B cell (primary cell): ENCODE data around the gene SERBP1. TPM values are rescaled to one million over a fixed set of nuclear protein-coding genes. Genes with fewer than 3 reads are reported as not detected.

Experiments used
- ATAC-seq: fragments of 200-7000 bp; cut with Tn5 transposase; one replicate; pipeline ENCODE4 v1.10.0; 2021; ENCODE audit warnings: low read depth, mild to moderate bottlenecking, moderate number of reproducible peaks, moderate library complexity
- CTCF ChIA-PET: fragments of 350-600 bp; sonication (Branson Sonifier 250); formaldehyde crosslinking; loops from one replicate; lab custom pipeline; 2021; ENCODE audit warnings: antibody characterized with exemption, inconsistent platforms; lab: Charles Lee
- POLR2A ChIA-PET: fragments of 350-600 bp; sonication (Branson Sonifier 250); formaldehyde crosslinking; loops from one replicate; lab custom pipeline; 2021; ENCODE audit warnings: antibody characterized with exemption; lab: Charles Lee
- DNase-seq: peaks from one replicate; pipeline ENCODE4 v3.0.0; 2013
- H2AFZ ChIP-seq: 2 replicates; pipeline ENCODE4 v1.6.1; 2012; ENCODE audit warnings: mild to moderate bottlenecking, low read depth, low read length; ENCODE audit not compliant: insufficient read depth, poor library complexity, severe bottlenecking
- H3K27ac ChIP-seq, 2 donors: 1 replicate in 1 of 2; 2 replicates in 1 of 2; pipeline ENCODE4 v1.5.1; 2012 to 2013; ENCODE audit warnings: low read length in 2 of 2, mild to moderate bottlenecking in 2 of 2, moderate library complexity in 1 of 2
- H3K27me3 ChIP-seq, 4 experiments: fragments of 200-600 bp in 1 of 4; sonication (generic) in 1 of 4; replicated peaks in 1 of 4; 1 replicate in 2 of 4; 2 replicates in 2 of 4; pipeline versions ENCODE4 v1.6.1 to v1.7.0; 2013 to 2016; ENCODE audit warnings: low read length in 3 of 4, mild to moderate bottlenecking in 2 of 4, mixed read lengths in 1 of 4, moderate library complexity in 1 of 4; ENCODE audit not compliant: insufficient read depth in 4 of 4, control insufficient read depth in 3 of 4; ENCODE audit errors: control extremely low read depth in 1 of 4
- H3K36me3 ChIP-seq, 2 experiments: replicated peaks in 1 of 2; 1 replicate in 1 of 2; 2 replicates in 1 of 2; pipeline versions ENCODE4 v1.6.1 to v1.7.1; 2013; ENCODE audit warnings: low read length in 1 of 2; ENCODE audit not compliant: insufficient read depth in 2 of 2, control insufficient read depth in 1 of 2; ENCODE audit errors: control extremely low read depth in 1 of 2, extremely low read depth in 1 of 2
- H3K4me1 ChIP-seq, 2 donors: fragments of 200-600 bp in 1 of 2; sonication (generic) in 1 of 2; 1 replicate in 1 of 2; 2 replicates in 1 of 2; pipeline versions ENCODE4 v1.5.1 to v1.6.1; 2013 to 2017; ENCODE audit warnings: low read length in 2 of 2; ENCODE audit not compliant: control insufficient read depth in 2 of 2, insufficient read depth in 2 of 2
- H3K4me2 ChIP-seq: replicated peaks from 2 replicates; pipeline ENCODE3; 2012; ENCODE audit warnings: mild to moderate bottlenecking, low read depth, low read length; ENCODE audit not compliant: poor library complexity, severe bottlenecking
- H3K4me3 ChIP-seq, 5 experiments: fragments of 200-600 bp in 1 of 5; sonication (generic) in 1 of 5; 1 replicate in 3 of 5; 2 replicates in 2 of 5; pipeline versions ENCODE4 v1.5.1 to v1.7.0; 2011 to 2016; ENCODE audit warnings: low read length in 4 of 5, mild to moderate bottlenecking in 4 of 5, low read depth in 2 of 5, control low read depth in 1 of 5, moderate library complexity in 1 of 5; ENCODE audit not compliant: insufficient read depth in 1 of 5; ENCODE audit errors: control extremely low read depth in 1 of 5, extremely low read depth in 1 of 5
- H3K79me2 ChIP-seq: fragments of 200-600 bp; sonication (generic); one replicate; pipeline ENCODE4 v1.6.0; 2016; ENCODE audit warnings: low read length; ENCODE audit not compliant: control insufficient read depth, insufficient read depth
- H3K9ac ChIP-seq: fragments of 200-600 bp; sonication (generic); 2 replicates; pipeline ENCODE4 v1.6.1; 2017; ENCODE audit warnings: mild to moderate bottlenecking, low read length, moderate library complexity
- H3K9me3 ChIP-seq, 3 donors: one replicate each; pipeline versions ENCODE4 v1.6.1 to v1.7.1; 2013; ENCODE audit warnings: low read length in 2 of 3; ENCODE audit not compliant: control insufficient read depth in 2 of 3, insufficient read depth in 1 of 3; ENCODE audit errors: control extremely low read depth in 1 of 3
- H4K20me1 ChIP-seq: 2 replicates; pipeline ENCODE4 v1.6.0; 2012; ENCODE audit warnings: mild to moderate bottlenecking, low read length; ENCODE audit not compliant: insufficient read depth, control insufficient read depth, poor library complexity, severe bottlenecking
- H3K27ac Mint-ChIP-seq: one replicate; pipeline ENCODE4 v1.8.0; 2021; ENCODE audit warnings: mixed read lengths
- H3K27me3 Mint-ChIP-seq: one replicate; pipeline ENCODE4 v1.8.0; 2021; ENCODE audit warnings: mixed read lengths
- H3K4me1 Mint-ChIP-seq: one replicate; pipeline ENCODE4 v1.8.0; 2021; ENCODE audit warnings: mixed read lengths
- H3K4me3 Mint-ChIP-seq: one replicate; pipeline ENCODE4 v1.8.0; 2021; ENCODE audit warnings: mixed read lengths
- H3K9me3 Mint-ChIP-seq: one replicate; pipeline ENCODE4 v1.8.0; 2022; ENCODE audit warnings: mixed read lengths; ENCODE audit not compliant: insufficient read depth
- CTCF ChIP-seq: fragments of 200-600 bp; IDR thresholded peaks from one replicate; pipeline ENCODE4 v1.8.0; 2022; ENCODE audit warnings: antibody characterized with exemption, mild to moderate bottlenecking
- EZH2 ChIP-seq: IDR thresholded peaks from 2 replicates; pipeline ENCODE4 v1.6.1; 2012; ENCODE audit warnings: borderline replicate concordance, low read depth, mild to moderate bottlenecking, moderate library complexity, low read length; ENCODE audit not compliant: insufficient read depth, poor library complexity, severe bottlenecking
- WGBS: methylation state at CpG from one replicate; pipeline ENCODE4 v1.1.5; 2013; ENCODE audit warnings: missing lambda C conversion rate; ENCODE audit not compliant: insufficient coverage; 5-methylcytosine and 5-hydroxymethylcytosine counted together
- intact Hi-C: fragments of 100-400 bp; cut with micrococcal nuclease; formaldehyde crosslinking; loops from one replicate; pipeline ENCODE4 v1.10.0; 2022
- polyA plus RNA-seq: library from polyadenylated mRNA; depleted of rRNA; stranded (reverse); fragments of >200 nt; gene quantifications from 2 replicates; pipeline ENCODE4 v1.2.3, GENCODE V29; 2012
- total RNA-seq, 2 donors: library from RNA; stranded (reverse); fragments of 120-200 nt in 1 of 2; gene quantifications; 1 replicate in 1 of 2; 2 replicates in 1 of 2; pipeline versions ENCODE4 v1.2.3 to v1.2.4, GENCODE V29; 2013 to 2022

The SERBP1 gene
- total and polyA plus RNA-seq, 2 donors (not counting 1 experiment from before 2014, with no cell fraction given): 21.0 to 142 TPM

- ChIA-PET POLR2A (no interaction called here), CTCF (no interaction called here)
- no peak for DNase-seq
- Mint-ChIP-seq H3K27ac (no peak overlapping the region), H3K4me1 (no peaks in the 10 kb centered on the region), H3K9me3 (no peaks in the 10 kb centered on the region), H3K4me3 (no peak overlapping the region), H3K27me3 (no peaks in the 10 kb centered on the region)
- no peak overlapping the region for H3K4me2 ChIP-seq
- no peak overlapping the region for H3K9ac ChIP-seq
- no peak overlapping the region for H2AFZ ChIP-seq
- ATAC-seq: no peak
- intact Hi-C loops: no loop called here
- H3K27me3 ChIP-seq: no peaks in the 10 kb centered on the region
- H3K36me3 ChIP-seq: no peaks in the 10 kb centered on the region
- TF ChIP-seq EZH2 (no peak), CTCF (no peak)
- H3K4me3 ChIP-seq: no peak overlapping the region
- H3K27ac ChIP-seq: no peak overlapping the region
- no peaks in the 10 kb centered on the region for H3K9me3 ChIP-seq
- no peaks in the 10 kb centered on the region for H4K20me1 ChIP-seq
- H3K79me2 ChIP-seq: no peaks in the 10 kb centered on the region
- no peaks in the 10 kb centered on the region for H3K4me1 ChIP-seq
- 64% methylated on average over 1 of the region's 5 CpGs for WGBS
Measured at GRCh38 chr1:67371681-67372080, 58.5 kb downstream of the SERBP1 start.

GRCh38 chr1:67371043-67371442, 59.2 kb downstream of the SERBP1 start:
- no peak overlapping the region for H3K4me2 ChIP-seq
- no peak for ATAC-seq
- no peaks in the 10 kb centered on the region for H4K20me1 ChIP-seq
- H3K36me3 ChIP-seq: no peaks in the 10 kb centered on the region
- no peak overlapping the region for H3K4me3 ChIP-seq
- no peaks in the 10 kb centered on the region for H3K4me1 ChIP-seq
- H3K27ac ChIP-seq: no peak overlapping the region
- H3K27me3 ChIP-seq: no peaks in the 10 kb centered on the region
- intact Hi-C loops: no loop called here
- Mint-ChIP-seq H3K4me3 (no peak overlapping the region), H3K4me1 (no peaks in the 10 kb centered on the region), H3K27me3 (no peaks in the 10 kb centered on the region), H3K27ac (no peak overlapping the region), H3K9me3 (no peaks in the 10 kb centered on the region)
- 100% methylated on average over 2 of the region's 2 CpGs for WGBS
- POLR2A ChIA-PET: no interaction called here
- no peak overlapping the region for H3K9ac ChIP-seq
- CTCF ChIA-PET: no interaction called here
- no peak overlapping the region for H2AFZ ChIP-seq
- no peaks in the 10 kb centered on the region for H3K79me2 ChIP-seq
- H3K9me3 ChIP-seq: no peaks in the 10 kb centered on the region
- no peak for TF ChIP-seq EZH2
- TF ChIP-seq CTCF: no peak
- DNase-seq: no peak
